Ascending aorta (tissue), 2 donors: ENCODE results near the gene ZNF786. TPM values are rescaled to one million over a fixed set of nuclear protein-coding genes. Genes with fewer than 3 reads are reported as not detected.
"Not testable (repeated sequence)": the region's sequence is repeated elsewhere in the genome, so short reads cannot be mapped to it uniquely, and the experiment has no call there.

Experiments
- DNase-seq, 2 donors: peaks; one replicate each; pipeline ENCODE4 v3.0.0-alpha.2; 2019; ENCODE audit warnings: low spot score in 2 of 2
- H3K27ac ChIP-seq, 2 donors: fragments of 200-600 bp; sonication (generic); one replicate each; pipeline ENCODE4 v1.5.1; 2016 to 2017; ENCODE audit warnings: mild to moderate bottlenecking in 1 of 2
- H3K27me3 ChIP-seq: fragments of 200-600 bp; sonication (generic); one replicate; pipeline ENCODE4 v1.5.1; 2017
- H3K36me3 ChIP-seq, 2 donors: fragments of 200-600 bp; sonication (generic); one replicate each; pipeline ENCODE4 v1.5.1; 2016
- H3K4me1 ChIP-seq, 2 donors: fragments of 200-600 bp; sonication (generic); one replicate each; pipeline ENCODE4 v1.5.1; 2016 to 2017; ENCODE audit warnings: mild to moderate bottlenecking in 1 of 2
- H3K4me3 ChIP-seq, 2 donors: fragments of 200-600 bp; sonication (generic); one replicate each; pipeline ENCODE4 v1.5.1; 2016 to 2017; ENCODE audit warnings: mild to moderate bottlenecking in 1 of 2
- H3K9me3 ChIP-seq, 2 donors: fragments of 200-600 bp; sonication (generic); one replicate each; pipeline ENCODE4 v1.5.1; 2016
- CTCF ChIP-seq, 3 experiments: fragments of 200-600 bp in 2 of 3; fragments of 450-650 bp in 1 of 3; sonication (generic) in 2 of 3; IDR thresholded peaks; one replicate each; pipeline ENCODE4 v1.5.1; 2016 to 2019; ENCODE audit warnings: antibody characterized with exemption in 3 of 3, mild to moderate bottlenecking in 1 of 3, moderate library complexity in 1 of 3
- intact Hi-C: fragments of 100-400 bp; cut with DNase I; formaldehyde crosslinking; loops from one replicate; pipeline ENCODE4 v1.15.1; 2023
- total RNA-seq: library from RNA; depleted of rRNA; stranded (reverse); fragments of >200 nt; gene quantifications from one replicate; pipeline ENCODE4 v1.1.0, GENCODE V29; 2016

Gene ZNF786
- total RNA-seq, 1 donor from 2014 or later, result 8.4 TPM

DNA sequence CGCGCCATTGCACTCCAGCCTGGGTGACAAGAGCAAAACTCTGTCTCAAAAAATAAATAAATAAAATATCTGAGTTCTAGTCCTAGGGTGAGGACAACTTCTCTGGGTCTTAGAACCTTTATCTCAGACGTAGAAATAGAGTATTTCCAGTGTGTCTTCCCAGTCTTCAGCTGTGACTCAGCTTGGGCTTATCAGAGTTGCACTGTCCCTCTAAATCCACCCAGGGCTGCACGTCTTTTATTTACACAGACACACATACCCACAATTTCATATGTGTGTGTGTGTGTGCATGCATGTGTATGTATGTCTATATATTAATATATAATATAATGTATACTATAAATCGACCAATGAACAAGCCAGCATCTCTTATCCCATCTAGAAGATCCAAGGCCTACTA is 49.2 kb downstream of the ZNF786 start:
- DNase-seq, result no peak
- H3K4me3 ChIP-seq, result no peak overlapping the region
- intact Hi-C loops, result no loop called here
- H3K4me1 ChIP-seq, result no peaks in the 10 kb centered on the region
- no peaks in the 10 kb centered on the region for H3K9me3 ChIP-seq
- no peaks in the 10 kb centered on the region for H3K36me3 ChIP-seq
- no peak for TF ChIP-seq CTCF (IDR thresholded peaks at IDR 0.05)
- H3K27ac ChIP-seq, result no peak overlapping the region
- H3K27me3 ChIP-seq, result no peaks in the 10 kb centered on the region

GRCh38 chr7:149038641-149039040 is 51.9 kb downstream of the ZNF786 start:
- H3K9me3 ChIP-seq, H3K4me1 ChIP-seq, H3K36me3 ChIP-seq, H3K4me3 ChIP-seq, H3K27ac ChIP-seq, H3K27me3 ChIP-seq, intact Hi-C loops, DNase-seq: not testable (repeated sequence)

DNA sequence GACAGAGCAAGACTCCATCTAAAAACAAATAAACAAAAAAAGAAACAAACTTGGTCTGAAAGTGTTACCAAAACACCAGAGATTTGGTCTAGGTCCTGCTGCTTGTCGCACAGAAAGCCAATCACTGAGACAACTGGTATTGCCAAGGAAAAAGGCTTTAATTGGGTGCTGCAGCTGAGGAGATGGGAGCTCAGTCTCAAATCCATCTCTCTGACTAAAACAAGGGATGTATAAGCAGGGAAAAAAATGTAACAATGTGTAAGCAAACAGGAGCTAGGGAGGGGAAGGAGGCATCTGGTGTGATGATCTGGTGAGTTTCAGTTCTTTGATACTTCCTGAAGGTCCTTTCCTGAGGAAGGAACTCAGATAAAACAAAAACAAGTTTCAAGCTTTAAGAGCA is 53.8 kb downstream of the ZNF786 start:
- intact Hi-C loops, result no loop called here
- no peak for DNase-seq
- H3K27ac ChIP-seq, result no peak overlapping the region
- H3K27me3 ChIP-seq, result no peaks in the 10 kb centered on the region
- no peaks in the 10 kb centered on the region for H3K36me3 ChIP-seq
- H3K4me1 ChIP-seq, result no peaks in the 10 kb centered on the region
- no peak for TF ChIP-seq CTCF (IDR thresholded peaks at IDR 0.05)
- no peaks in the 10 kb centered on the region for H3K9me3 ChIP-seq
- no peak overlapping the region for H3K4me3 ChIP-seq

DNA sequence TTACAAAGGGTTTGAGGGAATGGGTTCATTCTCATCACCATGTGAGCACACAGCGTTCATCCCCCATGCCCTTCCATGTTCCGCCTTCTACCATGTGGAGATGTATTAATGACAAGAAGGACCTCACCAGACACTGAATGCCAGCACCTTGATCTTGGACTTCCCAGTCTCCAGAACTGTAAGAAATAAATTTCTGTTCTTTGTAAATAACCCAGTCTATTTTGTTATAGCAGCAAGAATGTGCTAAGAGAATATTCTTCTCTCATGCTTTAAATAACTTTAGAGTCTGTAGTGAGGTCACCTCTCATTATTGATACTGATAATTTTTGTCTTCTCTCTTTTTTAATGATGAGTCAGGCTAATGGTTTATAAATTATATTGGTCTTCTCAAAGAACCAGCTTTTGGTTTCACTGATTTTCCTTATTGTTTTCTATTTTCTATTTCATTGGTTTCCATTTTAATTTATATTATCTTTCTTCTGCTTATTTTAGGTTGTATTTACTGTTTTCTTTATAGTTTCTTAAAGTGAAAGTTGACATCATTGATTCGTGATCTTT is 59.1 kb downstream of the ZNF786 start:
- no peaks in the 10 kb centered on the region for H3K36me3 ChIP-seq
- no peak overlapping the region for H3K4me3 ChIP-seq
- H3K27ac ChIP-seq, result no peak overlapping the region
- DNase-seq, result no peak
- H3K27me3 ChIP-seq, result no peaks in the 10 kb centered on the region
- no peak for TF ChIP-seq CTCF (IDR thresholded peaks at IDR 0.05)
- intact Hi-C loops, result no loop called here
- no peaks in the 10 kb centered on the region for H3K9me3 ChIP-seq
- H3K4me1 ChIP-seq, result peaks cover 0 to 8% of the 10 kb centered on the region in 2 donors

- H3K4me1 ChIP-seq, H3K9me3 ChIP-seq, H3K27me3 ChIP-seq, H3K36me3 ChIP-seq, H3K4me3 ChIP-seq, DNase-seq, intact Hi-C loops, H3K27ac ChIP-seq: not testable (repeated sequence)
Observed at GRCh38 chr7:149030439-149030838, 60.1 kb downstream of the ZNF786 start.

DNA sequence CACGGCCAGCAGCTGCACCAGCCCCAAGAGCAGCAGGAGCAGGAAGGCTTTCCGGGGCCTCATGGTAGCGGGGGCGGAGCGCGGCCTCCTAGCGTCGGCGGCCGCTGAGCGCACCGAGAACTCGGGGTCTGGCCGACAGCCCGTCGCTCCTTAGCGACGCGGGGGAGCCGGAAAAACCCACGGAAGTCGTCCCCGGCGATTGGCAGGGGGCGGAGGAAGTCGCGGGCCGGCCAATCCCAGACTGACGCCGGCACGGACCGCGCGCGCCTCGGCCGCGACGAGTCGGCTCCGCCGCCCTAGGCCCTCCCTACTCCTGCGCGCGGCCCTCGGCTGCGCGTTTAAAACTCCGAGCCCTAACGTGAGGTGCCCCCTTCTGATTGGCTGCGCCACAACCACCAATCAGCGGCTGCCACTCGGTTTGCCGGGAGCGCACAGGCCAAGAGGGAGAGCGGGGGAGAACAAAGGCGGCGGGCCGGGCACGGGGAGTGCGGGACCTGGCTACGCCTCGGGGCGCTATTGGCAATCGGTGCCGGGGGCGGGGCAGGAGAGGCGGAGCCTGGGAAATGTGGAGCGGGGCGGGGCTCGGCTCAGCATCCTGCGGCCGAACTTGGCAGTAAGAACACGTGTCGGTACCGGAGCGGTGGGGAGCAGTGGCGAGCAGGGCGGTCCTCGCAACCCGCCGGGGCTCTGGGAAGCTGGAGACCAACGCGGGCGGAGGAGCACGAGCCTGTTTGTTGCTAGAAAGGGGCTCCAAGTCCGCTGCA is 62.0 kb downstream of the ZNF786 start, which contains the start of gene PDIA4:
TSS of gene PDIA4 (minus strand) at position 160 of the 764 bp plus-strand sequence. CDS start at position 63, 97 bp downstream.
- intact Hi-C loops, result loop anchor here (1.0 to 5.0 kb wide), 12 partner anchors 24 to 809 kb away; partner anchors contain the start of genes EZH2, ZNF282, ZNF398 and ZNF425

More for the DNA sequence above, 62.0 kb downstream of the ZNF786 start, which contains the start of gene PDIA4:
- Histone ChIP-seq H3K4me3 (peak within 1 kb of the TSS; percentile 67 to 100), H3K27me3 (no peaks in the 10 kb centered on the region), H3K36me3 (peaks cover 0 to 3% of the 10 kb centered on the region in 2 donors), H3K9me3 (no peaks in the 10 kb centered on the region), H3K4me1 (peaks cover 0 to 8% of the 10 kb centered on the region in 2 donors), H3K27ac (peak within 1 kb of the TSS; percentile 83 to 95)
- DNase-seq, result peak; percentile 98 to 100
- peak in 2 of 3 experiments; percentile 13 to 23 for TF ChIP-seq CTCF (IDR thresholded peaks at IDR 0.05)
